ENCODE measurements around the gene BANF1.

- TF ChIP-seq ZNF76 (tag by site-specific recombination; IDR thresholded peaks at IDR 0.05; ENCODE audit: borderline replicate concordance, low read depth): no peak
- no peak for TF ChIP-seq YY1 (tag by site-specific recombination; IDR thresholded peaks at IDR 0.05)
- TF ChIP-seq CTCF (tag by site-specific recombination; IDR thresholded peaks at IDR 0.05): no peak
- no peak for TF ChIP-seq ZNF398 (tag by site-specific recombination; IDR thresholded peaks at IDR 0.05)
- no peak for TF ChIP-seq MEIS1 (CRISPR knock-in tag; IDR thresholded peaks at IDR 0.05; ENCODE audit: borderline replicate concordance)
- no peak for TF ChIP-seq ZNF324 (tag by site-specific recombination; IDR thresholded peaks at IDR 0.05)
- TF ChIP-seq ZNF645 (tag by site-specific recombination; IDR thresholded peaks at IDR 0.05): no peak
- no peak for TF ChIP-seq MZF1 (tag by site-specific recombination; IDR thresholded peaks at IDR 0.05; ENCODE audit: borderline replicate concordance)
- TF ChIP-seq ZNF114 (tag by site-specific recombination; IDR thresholded peaks at IDR 0.05): no peak
- TF ChIP-seq ZNF280D (tag by site-specific recombination; IDR thresholded peaks at IDR 0.05): no peak
- no peak for TF ChIP-seq ZNF148 (tag by site-specific recombination; IDR thresholded peaks at IDR 0.05; ENCODE audit: borderline replicate concordance)
- TF ChIP-seq HOXA7 (CRISPR knock-in tag; IDR thresholded peaks at IDR 0.05; ENCODE audit: borderline replicate concordance): no peak
These were observed 48.8 kb upstream of the BANF1 start for GRCh38 chr11:65953471-65953870.

All from HEK293 (cell line).